ENCODE results near the gene HMGXB4.
A peak's percentile ranks its signal among the peaks of the same experiment; 100 is the strongest.
"Not testable (repeated sequence)": the region's sequence is repeated elsewhere in the genome, so short reads cannot be mapped to it uniquely, and the experiment has no call there.

The HMGXB4 gene, protein sequence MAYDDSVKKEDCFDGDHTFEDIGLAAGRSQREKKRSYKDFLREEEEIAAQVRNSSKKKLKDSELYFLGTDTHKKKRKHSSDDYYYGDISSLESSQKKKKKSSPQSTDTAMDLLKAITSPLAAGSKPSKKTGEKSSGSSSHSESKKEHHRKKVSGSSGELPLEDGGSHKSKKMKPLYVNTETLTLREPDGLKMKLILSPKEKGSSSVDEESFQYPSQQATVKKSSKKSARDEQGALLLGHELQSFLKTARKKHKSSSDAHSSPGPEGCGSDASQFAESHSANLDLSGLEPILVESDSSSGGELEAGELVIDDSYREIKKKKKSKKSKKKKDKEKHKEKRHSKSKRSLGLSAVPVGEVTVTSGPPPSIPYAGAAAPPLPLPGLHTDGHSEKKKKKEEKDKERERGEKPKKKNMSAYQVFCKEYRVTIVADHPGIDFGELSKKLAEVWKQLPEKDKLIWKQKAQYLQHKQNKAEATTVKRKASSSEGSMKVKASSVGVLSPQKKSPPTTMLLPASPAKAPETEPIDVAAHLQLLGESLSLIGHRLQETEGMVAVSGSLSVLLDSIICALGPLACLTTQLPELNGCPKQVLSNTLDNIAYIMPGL

GRCh38 chr22:35257321-35258190 is at the start of gene HMGXB4:
Gene HMGXB4 (plus strand): TSS chr22:35257493. CDS start chr22:35262391, 4,898 bp downstream.
- DNase-seq (ENCODE audit: low read depth in 2 of 2), result peak; percentile 69 to 81

GRCh38 chr22:35208003-35208402 is 49.3 kb upstream of the HMGXB4 start:
- DNase-seq (ENCODE audit: low read depth in 2 of 2), result no peak

DNA sequence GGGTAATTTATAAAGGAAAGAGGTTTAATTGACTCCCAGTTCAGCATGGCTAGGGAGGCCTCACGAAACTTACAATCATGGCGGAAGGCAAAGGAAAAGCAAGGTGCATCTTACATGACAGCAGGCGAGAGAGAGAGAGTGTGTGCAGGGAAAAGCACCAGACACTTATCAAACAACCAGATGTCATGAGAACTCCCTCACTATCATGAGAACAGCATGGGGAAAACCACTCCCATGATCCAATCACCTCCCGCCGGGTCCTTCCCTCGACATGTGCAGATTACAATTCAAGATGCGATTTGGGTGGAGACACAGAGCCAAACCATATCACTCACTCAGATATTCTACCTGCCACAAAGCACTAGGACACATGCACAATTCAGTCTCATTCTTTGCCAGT is 48.1 kb upstream of the HMGXB4 start:
- DNase-seq (ENCODE audit: low read depth in 2 of 2), result no peak

DNA sequence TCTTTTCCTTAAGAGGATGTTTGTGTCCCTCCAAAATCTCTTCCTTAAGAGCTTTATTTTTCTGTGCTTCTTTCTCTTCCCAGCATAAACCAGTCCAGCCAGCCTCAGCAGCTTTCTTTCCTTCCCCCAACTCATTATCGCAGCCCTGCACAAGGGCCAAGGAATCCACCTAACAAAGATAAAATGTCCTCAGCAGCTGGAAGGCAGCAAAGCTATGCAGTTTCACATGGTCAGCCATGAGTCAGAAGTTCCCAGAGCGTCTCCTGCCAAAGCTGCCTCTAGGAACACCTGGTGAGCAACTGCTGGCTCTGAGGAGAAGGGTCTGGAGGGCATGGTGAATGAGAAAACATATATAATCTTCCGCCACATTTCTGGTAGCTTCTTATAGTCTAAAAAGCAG is 45.3 kb upstream of the HMGXB4 start:
- DNase-seq (ENCODE audit: low read depth in 2 of 2), result no peak

DNA sequence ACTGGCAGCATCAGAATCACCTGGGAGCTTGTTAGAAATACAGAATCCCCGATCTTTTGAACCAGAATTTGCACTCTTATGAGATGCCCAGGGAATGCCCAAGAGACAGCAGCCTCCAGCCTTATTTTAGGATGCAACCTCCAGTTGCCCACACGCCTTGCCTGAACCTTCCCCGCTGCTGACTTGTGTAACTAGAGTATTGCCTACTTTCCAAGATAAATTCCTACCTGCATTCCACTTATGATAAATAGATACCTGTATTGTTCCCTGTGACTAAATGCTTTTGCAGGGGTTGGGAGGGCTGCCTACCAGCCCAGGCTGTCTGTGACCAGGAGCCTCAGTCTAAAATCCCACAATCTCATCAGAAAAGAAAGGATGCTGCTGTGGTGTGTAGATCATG is 44.3 kb upstream of the HMGXB4 start:
- no peak for DNase-seq (ENCODE audit: low read depth in 2 of 2)

GRCh38 chr22:35214968-35215367 is 42.3 kb upstream of the HMGXB4 start:
- DNase-seq (ENCODE audit: low read depth in 2 of 2), result no peak

DNA sequence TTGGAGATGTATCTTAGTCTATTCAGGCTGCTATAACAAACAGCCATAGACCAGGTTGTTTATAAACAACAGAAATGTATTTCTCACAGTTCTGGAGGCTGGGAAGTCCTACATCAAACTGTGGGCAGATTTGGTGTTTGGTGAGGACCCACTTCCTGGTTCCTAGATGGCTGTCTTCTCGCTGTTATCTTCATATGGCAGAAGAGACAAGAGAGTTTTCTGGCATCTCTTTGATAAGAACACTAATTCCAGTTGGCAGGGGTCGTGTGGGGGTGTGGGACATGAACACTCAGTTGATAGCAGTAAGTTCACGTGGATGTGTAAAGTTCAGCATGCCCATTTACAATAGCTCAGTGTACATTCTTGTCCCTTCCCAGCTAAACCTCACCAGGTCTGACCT is 41.3 kb upstream of the HMGXB4 start:
- DNase-seq (ENCODE audit: low read depth in 2 of 2), result no peak

- no peak for DNase-seq (ENCODE audit: low read depth in 2 of 2)
Observed at GRCh38 chr22:35217527-35217926, 39.8 kb upstream of the HMGXB4 start.

DNA sequence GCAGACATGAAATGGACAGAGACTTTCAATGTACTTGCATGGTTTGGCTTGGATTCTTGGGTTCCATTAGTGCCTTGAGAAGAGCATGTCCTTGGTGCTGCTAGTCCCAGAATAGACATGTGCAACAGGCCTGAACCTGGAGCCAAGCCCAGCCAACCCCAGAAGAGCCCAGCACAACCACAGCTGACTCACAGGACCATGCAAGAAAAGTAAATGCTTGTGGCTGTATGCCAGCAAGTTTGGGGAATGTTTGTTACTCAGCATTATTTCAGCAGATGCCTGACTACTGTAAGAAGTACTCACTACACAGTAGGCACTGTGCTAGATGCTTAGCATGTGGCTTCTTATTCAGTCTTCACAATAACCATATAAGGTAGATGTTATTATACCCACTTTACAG is 39.2 kb upstream of the HMGXB4 start:
- no peak for DNase-seq (ENCODE audit: low read depth in 2 of 2)

GRCh38 chr22:35219012-35219411 is 38.3 kb upstream of the HMGXB4 start:
- no peak for DNase-seq (ENCODE audit: low read depth in 2 of 2)

- no peak for DNase-seq (ENCODE audit: low read depth in 2 of 2)
Observed at GRCh38 chr22:35220221-35220620, 37.1 kb upstream of the HMGXB4 start.

- no peak for DNase-seq (ENCODE audit: low read depth in 2 of 2)
Observed at GRCh38 chr22:35225010-35225409, 32.3 kb upstream of the HMGXB4 start.

GRCh38 chr22:35226958-35227647 is 30.2 kb upstream of the HMGXB4 start:
- DNase-seq (ENCODE audit: low read depth in 2 of 2), result no peak

- no peak for DNase-seq (ENCODE audit: low read depth in 2 of 2)
Observed at GRCh38 chr22:35229865-35230264, 27.4 kb upstream of the HMGXB4 start.

DNA sequence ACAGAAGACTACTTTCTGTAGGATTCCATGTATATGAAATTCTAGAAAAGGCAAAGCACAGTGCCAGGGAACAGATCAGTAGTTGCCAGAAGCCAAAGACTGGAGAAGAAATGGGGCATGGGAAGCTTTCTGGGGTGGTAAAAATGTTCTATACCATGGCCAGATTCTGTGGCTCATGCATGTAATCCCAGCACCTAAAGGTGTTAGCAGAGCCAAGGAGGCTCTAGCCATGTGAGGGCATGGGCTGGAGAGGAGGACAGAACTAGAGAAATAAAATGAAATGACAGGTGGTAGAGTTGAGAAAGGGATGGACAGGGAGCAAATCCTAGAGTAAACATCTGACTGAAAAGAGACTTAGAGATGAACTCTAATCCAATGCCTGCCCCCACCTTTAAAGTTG is 26.9 kb upstream of the HMGXB4 start:
- no peak for DNase-seq (ENCODE audit: low read depth in 2 of 2)

DNA sequence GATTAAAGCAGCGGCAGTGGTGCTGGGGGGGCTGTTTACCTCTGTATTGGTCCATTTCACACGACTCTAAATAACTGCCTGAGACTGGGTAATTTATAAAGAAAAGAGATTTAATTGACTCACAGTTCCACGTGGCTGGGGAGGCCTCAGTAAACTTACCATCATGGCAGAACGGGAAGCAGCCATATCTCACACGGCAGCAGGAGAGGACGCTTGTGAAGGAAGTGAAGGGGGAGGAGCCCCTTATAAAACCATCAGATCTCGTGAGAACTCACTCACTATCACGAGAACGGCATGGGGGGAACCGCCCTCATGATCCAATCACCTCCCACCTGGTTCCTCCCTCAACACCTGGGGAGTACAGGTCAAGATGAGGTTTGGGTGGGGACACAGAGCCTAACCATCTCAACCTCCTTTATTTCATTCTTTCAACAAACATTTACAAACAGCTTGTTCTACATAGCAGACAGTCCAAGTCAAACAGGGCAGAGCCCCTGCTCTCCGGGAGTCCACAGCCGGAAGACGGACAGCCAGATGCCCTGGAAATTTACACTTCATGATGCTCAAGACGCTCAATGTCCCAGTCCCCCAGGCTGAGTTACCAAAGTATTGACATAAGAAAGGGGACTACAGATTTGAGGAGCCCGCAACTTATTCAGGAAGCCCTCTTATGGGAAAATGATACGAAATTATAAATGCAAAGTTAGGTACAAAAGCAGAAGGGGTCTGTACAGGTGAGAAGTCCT is 26.3 kb upstream of the HMGXB4 start:
- DNase-seq (ENCODE audit: low read depth in 2 of 2), result no peak

DNA sequence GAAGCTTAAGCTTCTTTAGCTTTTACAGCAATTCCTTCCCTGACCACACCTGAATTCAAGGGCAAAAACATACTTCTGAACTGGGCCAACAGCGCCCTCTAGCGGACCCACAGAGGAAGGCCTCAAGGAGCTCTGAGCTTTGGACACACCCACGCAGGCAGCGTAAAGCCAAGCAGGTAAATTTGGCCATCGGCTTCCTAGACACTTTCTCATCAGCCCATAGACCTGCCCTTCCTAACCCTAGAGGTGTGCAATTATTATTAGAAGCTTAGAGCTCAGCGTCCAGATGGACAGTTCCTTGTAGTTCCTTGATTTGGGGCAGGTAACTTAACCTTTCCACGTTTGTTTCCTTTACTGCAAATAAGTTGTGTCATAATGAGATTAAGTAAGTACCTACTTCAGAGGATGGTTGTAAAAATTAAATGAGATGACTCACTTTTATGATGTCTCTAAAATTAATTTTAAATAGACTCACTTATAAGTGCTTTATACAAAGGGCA is 25.7 kb upstream of the HMGXB4 start:
- DNase-seq (ENCODE audit: low read depth in 2 of 2), result peak; percentile 25 to 40

DNA sequence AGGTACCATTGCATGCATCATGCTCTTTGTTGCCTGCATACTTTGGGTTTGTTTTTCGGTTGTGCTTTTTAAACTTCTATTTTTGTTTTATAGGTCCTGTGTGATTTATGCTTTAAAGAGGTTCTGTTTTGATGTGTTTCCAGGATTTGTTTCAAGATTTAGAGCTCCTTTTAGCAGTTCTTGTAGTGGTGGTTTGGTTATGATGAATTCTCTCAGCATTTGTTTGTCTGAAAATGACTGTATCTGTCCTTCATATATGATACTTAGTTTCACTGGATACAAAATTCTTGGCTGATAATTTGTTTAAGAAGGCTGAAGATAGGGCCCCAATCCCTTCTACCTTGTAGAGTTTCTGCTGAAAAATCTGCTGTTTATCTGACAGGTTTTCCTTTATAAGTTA is 18.5 kb upstream of the HMGXB4 start:
- DNase-seq (ENCODE audit: low read depth in 2 of 2), result not testable (repeated sequence)

- DNase-seq (ENCODE audit: low read depth in 2 of 2), result not testable (repeated sequence)
Observed at GRCh38 chr22:35244507-35244906, 12.8 kb upstream of the HMGXB4 start.

- no peak for DNase-seq (ENCODE audit: low read depth in 2 of 2)
Observed at GRCh38 chr22:35250156-35250555, 7.1 kb upstream of the HMGXB4 start.

DNA sequence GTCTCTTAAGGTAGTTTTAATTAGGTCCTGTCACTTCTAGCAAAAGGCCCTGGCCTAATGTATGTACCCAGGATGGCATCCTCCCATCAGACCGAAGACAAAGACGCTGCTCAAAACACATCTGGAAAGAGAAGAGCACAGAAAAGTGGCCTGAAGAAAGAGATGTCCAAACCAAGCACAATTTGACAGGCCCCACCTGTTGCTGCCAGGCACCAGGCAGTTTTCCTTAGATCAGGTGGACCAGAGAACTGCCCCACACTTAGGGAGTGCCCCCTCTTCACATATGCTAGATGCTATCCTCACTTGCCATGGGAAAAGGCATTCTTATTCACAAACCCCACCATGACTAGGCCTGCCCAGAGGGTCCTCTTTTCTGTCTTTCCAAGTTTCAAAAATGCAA is 3.3 kb upstream of the HMGXB4 start:
- DNase-seq (ENCODE audit: low read depth in 2 of 2), result no peak
